Ascending aorta (tissue), 2 donors: Measurements from ENCODE around the gene KRT23. TPM values are rescaled to one million over a fixed set of nuclear protein-coding genes. Genes with fewer than 3 reads are reported as not detected.

Experiments used
- DNase-seq, 2 donors: peaks; one replicate each; pipeline ENCODE4 v3.0.0-alpha.2; 2019; ENCODE audit warnings: low spot score in 2 of 2
- H3K27ac ChIP-seq, 2 donors: fragments of 200-600 bp; sonication (generic); one replicate each; pipeline ENCODE4 v1.5.1; 2016 to 2017; ENCODE audit warnings: mild to moderate bottlenecking in 1 of 2
- H3K27me3 ChIP-seq: fragments of 200-600 bp; sonication (generic); one replicate; pipeline ENCODE4 v1.5.1; 2017
- H3K36me3 ChIP-seq, 2 donors: fragments of 200-600 bp; sonication (generic); one replicate each; pipeline ENCODE4 v1.5.1; 2016
- H3K4me1 ChIP-seq, 2 donors: fragments of 200-600 bp; sonication (generic); one replicate each; pipeline ENCODE4 v1.5.1; 2016 to 2017; ENCODE audit warnings: mild to moderate bottlenecking in 1 of 2
- H3K4me3 ChIP-seq, 2 donors: fragments of 200-600 bp; sonication (generic); one replicate each; pipeline ENCODE4 v1.5.1; 2016 to 2017; ENCODE audit warnings: mild to moderate bottlenecking in 1 of 2
- H3K9me3 ChIP-seq, 2 donors: fragments of 200-600 bp; sonication (generic); one replicate each; pipeline ENCODE4 v1.5.1; 2016
- intact Hi-C: fragments of 100-400 bp; cut with DNase I; formaldehyde crosslinking; loops from one replicate; pipeline ENCODE4 v1.15.1; 2023
- total RNA-seq: library from RNA; depleted of rRNA; stranded (reverse); fragments of >200 nt; gene quantifications from one replicate; pipeline ENCODE4 v1.1.0, GENCODE V29; 2016
- TF ChIP-seq, protein P1 (sequence below), 3 experiments: fragments of 200-600 bp in 2 of 3; fragments of 450-650 bp in 1 of 3; sonication (generic) in 2 of 3; IDR thresholded peaks; one replicate each; pipeline ENCODE4 v1.5.1; 2016 to 2019; ENCODE audit warnings: antibody characterized with exemption in 3 of 3, mild to moderate bottlenecking in 1 of 3, moderate library complexity in 1 of 3

KRT23 gene
- total RNA-seq, 1 donor from 2014 or later: not detected

- H3K27ac ChIP-seq: no peak overlapping the region
- H3K4me1 ChIP-seq: no peaks in the 10 kb centered on the region
- H3K36me3 ChIP-seq: no peaks in the 10 kb centered on the region
- DNase-seq: no peak
- H3K4me3 ChIP-seq: no peak overlapping the region
- intact Hi-C loops: loop anchor here (5.0 kb wide), 1 partner anchor 542 kb away; no protein-coding TSS in a partner anchor
- TF ChIP-seq, protein P1, sequence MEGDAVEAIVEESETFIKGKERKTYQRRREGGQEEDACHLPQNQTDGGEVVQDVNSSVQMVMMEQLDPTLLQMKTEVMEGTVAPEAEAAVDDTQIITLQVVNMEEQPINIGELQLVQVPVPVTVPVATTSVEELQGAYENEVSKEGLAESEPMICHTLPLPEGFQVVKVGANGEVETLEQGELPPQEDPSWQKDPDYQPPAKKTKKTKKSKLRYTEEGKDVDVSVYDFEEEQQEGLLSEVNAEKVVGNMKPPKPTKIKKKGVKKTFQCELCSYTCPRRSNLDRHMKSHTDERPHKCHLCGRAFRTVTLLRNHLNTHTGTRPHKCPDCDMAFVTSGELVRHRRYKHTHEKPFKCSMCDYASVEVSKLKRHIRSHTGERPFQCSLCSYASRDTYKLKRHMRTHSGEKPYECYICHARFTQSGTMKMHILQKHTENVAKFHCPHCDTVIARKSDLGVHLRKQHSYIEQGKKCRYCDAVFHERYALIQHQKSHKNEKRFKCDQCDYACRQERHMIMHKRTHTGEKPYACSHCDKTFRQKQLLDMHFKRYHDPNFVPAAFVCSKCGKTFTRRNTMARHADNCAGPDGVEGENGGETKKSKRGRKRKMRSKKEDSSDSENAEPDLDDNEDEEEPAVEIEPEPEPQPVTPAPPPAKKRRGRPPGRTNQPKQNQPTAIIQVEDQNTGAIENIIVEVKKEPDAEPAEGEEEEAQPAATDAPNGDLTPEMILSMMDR (IDR thresholded peaks at IDR 0.05): no peak
- H3K9me3 ChIP-seq: no peaks in the 10 kb centered on the region
- no peaks in the 10 kb centered on the region for H3K27me3 ChIP-seq
Measured at GRCh38 chr17:40895106-40895730, 42.2 kb downstream of the KRT23 start.

- Histone ChIP-seq H3K27ac (no peak overlapping the region), H3K4me1 (no peaks in the 10 kb centered on the region), H3K9me3 (no peaks in the 10 kb centered on the region), H3K27me3 (no peaks in the 10 kb centered on the region), H3K4me3 (no peak overlapping the region), H3K36me3 (no peaks in the 10 kb centered on the region)
- TF ChIP-seq, protein P1 (IDR thresholded peaks at IDR 0.05): no peak
- no peak for DNase-seq
- intact Hi-C loops: no loop called here
Measured at GRCh38 chr17:40888196-40888720, 49.2 kb downstream of the KRT23 start.

DNA sequence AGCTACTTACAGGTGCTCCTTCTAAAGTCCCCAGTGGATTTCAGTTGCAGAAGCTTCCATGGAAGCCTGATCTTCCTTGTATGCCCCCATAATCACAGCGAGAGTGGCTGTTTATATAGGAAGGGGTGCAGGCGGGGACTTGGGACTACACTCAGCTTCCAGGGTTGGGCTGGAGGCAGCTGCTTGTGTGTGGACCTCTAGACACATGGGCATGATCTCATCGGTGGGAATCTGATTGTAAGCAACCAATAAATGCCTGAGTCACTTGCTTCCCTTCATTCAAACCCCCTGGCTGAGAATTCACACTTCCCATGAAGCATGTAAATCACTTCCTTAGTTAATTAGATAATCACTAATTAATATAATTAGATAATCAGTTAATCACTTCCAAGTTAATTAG lies 51.4 kb downstream of the KRT23 start:
- no peak overlapping the region for H3K4me3 ChIP-seq
- no peaks in the 10 kb centered on the region for H3K4me1 ChIP-seq
- no peak overlapping the region for H3K27ac ChIP-seq
- H3K9me3 ChIP-seq: no peaks in the 10 kb centered on the region
- intact Hi-C loops: no loop called here
- no peaks in the 10 kb centered on the region for H3K27me3 ChIP-seq
- H3K36me3 ChIP-seq: no peaks in the 10 kb centered on the region
- TF ChIP-seq, protein P1 (IDR thresholded peaks at IDR 0.05): no peak
- no peak for DNase-seq

DNA sequence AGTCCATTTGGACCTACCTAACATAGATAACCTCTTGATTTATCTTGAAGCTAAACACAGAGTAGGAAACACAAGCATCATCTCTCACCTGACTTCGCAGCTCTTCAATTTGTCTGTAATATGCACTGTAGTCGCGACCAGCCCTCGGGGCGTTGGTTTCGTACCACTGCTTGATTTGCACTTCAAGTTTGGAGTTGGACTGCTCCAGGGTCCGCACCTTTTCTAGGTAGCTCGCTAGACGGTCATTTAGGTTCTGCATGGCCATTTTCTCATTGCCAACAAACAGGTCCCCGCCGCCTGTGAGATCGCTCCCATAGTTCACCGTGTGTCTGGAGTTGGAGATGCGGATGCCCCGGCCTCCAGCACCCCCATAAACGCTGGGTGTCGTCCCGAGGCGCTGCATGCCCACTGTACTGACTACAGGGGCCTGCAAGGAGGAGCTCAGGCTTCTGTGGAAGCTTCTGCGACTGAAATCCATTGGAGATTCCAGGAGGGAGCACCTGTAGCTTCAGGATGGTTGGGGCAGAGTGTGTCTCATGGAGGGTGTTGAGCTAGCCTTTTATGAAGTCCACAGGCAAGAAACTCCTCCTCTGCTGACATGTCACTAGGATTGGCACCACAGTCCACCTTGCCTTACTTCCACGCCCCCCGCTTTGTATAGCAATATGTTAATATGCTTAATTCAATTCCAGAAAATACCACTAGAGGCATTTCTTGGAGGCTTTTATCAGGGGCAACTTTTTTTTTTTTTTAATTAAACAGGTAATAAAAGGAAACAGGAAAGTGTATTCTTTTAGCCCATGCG lies 52.5 kb downstream of the KRT23 start, which contains the start of gene KRT20:
Gene KRT20, minus strand, starts transcription at position 535 of the 805 bp plus-strand sequence. Its CDS starts 57 bp downstream, at position 478.
- Histone ChIP-seq H3K4me1 (no peaks in the 10 kb centered on the region), H3K36me3 (no peaks in the 10 kb centered on the region), H3K27me3 (no peaks in the 10 kb centered on the region), H3K9me3 (no peaks in the 10 kb centered on the region), H3K27ac (no peak within 1 kb of the TSS), H3K4me3 (no peak within 1 kb of the TSS)
- TF ChIP-seq, protein P1 (IDR thresholded peaks at IDR 0.05): no peak
- intact Hi-C loops: no loop called here
- DNase-seq: no peak

- TF ChIP-seq, protein P1 (IDR thresholded peaks at IDR 0.05): no peak
- intact Hi-C loops: no loop called here
- Histone ChIP-seq H3K9me3 (no peaks in the 10 kb centered on the region), H3K4me3 (no peak overlapping the region), H3K4me1 (no peaks in the 10 kb centered on the region), H3K27me3 (no peaks in the 10 kb centered on the region), H3K36me3 (no peaks in the 10 kb centered on the region), H3K27ac (no peak overlapping the region)
- DNase-seq: no peak
Measured at GRCh38 chr17:40883626-40884334, 53.7 kb downstream of the KRT23 start.
